ENCODE measurements around the gene DGKB.

Gene DGKB

DNA sequence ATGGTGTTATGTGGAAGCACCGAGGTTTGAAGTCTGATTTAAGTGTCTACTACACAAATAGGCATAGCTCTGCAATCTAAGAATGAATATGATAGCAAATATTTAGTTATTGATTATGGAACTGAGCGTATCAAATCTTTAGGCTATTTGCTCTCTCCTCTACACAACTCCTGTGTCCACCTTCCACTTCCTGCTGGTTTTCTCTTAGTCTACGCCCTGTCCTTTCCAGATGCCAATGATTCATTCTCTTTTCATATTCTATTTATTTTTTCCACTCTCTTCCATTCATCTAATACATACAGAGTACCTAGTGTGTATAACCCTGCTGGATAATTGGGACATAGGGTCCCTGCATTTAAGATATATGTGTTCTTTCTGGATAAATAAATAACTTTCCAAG lies 83.7 kb downstream of the DGKB start:
- no peak for DNase-seq

DNA sequence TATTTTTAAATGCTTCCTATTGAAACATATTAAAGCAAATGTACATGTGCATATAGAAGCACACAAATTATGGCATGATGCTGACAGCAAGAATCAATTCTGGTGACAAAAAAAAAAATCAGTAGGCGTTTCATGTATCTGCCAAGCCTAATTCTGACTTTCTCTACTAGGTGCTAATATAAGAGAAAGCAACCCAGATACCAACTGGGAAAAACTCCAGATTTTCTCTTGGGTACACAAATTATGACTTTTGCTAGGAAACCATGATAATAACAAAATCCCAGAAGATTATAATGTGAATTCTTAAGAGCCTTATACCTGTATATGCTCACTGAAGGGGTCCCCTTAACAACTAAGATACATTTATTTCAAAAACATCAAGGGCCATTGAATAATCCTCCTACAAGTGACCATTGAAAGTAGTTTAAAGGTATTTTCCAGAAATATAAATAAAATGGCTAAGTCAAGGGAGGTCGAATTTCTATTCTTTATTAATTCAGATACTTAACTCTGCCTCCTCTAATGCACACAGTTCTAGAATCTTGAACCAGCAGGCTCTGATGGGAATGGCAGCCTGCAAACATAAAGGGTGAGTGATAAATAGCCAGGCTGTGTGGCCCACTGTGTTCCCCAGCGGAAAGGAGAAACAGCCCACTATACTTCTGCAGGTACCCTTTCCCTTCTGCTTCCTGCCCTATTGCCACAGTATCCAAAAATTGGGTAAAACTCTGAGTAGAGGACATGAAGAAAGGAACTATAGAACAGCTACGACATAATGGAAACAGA lies 84.5 kb downstream of the DGKB start:
- DNase-seq, result no peak

DNA sequence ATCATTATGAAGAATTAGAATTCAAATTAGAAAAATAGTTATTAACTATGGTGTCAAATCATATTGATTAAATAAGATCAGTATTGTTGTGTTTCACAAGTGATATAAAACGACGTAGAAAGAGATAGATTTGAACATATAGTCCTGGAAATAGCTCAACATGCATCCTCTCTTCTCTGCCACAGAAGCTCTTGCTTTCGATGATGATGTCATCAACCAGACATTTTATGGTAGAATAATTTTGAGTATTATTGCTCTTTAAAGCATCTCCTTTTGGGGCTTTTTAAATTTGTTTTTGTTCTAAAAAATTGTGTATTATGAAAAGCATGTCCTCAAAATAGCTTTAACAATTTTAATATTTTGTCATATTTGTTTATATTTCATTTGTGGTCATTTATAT lies 95.0 kb downstream of the DGKB start:
- DNase-seq, result no peak

DNA sequence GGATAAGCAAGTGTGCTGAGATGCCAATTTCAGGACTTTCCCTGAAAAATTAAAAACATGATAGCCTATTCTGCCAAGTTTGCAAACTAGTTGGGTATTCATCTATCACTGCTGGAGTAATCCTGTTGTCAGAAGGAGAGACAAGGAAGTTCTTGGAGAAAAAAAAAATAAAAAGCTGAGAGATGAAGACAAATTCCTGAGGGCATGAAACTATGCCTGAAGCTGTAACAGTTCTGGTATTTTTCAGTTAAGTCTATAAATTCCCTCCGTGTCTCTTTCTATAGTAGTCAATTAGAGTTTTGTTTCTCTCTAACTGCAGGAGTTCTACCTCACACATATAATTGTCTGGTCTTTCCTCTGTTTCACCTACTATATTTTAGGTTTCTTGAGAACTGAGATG lies 95.7 kb downstream of the DGKB start:
- no peak for DNase-seq

DNA sequence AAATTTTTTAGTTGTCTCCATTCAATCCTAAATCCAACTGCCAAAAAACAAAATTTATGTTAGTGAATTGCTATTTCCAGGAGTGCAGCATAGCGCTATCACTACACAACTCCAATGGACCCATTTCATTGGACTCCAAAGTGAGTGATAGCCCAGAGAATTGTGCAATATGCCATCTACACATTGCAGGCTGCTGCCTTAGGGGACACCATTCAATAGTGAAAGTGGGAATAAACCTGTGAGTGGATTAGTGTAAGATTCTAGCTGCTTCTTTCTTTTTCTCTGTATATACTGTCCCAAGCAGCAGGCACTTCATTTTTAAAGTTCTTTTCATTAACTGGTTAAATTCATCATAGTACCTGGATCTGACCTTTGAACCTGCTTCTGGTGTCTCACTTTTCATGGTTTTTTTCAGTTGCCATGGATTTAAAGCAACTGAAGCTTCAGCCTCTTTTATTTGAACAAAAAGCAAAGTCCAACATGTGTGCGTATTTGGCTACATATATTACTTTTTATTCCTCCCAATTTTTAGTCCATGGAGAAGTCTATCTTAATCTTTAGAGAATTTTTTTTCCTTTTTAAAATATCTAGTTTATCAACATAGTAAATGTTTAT lies 97.3 kb downstream of the DGKB start:
- no peak for DNase-seq

DNA sequence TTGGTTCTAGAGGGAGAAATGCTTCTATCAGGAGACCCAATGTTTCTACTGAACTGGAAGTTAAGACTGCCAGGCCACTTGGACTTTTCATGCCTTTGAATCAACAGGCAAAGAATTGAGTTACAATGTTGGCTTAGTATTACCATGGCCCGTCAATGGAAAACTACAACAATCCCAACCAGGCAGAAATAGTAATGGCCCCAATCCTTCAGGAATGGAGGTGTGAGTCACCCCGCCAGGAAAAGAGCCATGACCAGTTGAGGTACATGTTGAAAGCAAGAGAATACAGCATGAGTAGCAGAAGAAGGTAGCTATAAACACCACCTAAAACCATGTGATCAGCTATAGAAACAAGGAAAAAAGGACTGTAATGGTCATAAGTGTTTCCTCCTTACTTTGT lies 101.9 kb downstream of the DGKB start:
- no peak for DNase-seq

DNA sequence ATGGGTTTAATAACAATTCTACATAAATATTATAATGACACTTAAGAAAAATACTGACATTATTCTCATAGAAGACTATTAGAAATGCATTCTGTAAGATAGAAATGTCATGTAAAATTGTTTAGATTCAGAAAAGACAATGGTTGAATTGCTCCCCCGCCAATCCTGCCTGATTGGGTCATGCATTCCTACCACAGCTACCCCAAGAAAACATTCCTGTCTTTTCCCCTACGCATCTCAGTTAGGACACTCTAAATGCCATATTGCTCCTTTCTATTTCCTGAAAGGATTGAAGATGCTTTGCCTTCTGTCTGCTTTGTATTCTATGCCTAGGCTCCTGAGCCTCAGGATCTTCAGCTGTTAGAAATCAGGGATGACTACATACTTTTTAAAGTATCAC lies 109.4 kb downstream of the DGKB start:
- DNase-seq, result no peak

DNA sequence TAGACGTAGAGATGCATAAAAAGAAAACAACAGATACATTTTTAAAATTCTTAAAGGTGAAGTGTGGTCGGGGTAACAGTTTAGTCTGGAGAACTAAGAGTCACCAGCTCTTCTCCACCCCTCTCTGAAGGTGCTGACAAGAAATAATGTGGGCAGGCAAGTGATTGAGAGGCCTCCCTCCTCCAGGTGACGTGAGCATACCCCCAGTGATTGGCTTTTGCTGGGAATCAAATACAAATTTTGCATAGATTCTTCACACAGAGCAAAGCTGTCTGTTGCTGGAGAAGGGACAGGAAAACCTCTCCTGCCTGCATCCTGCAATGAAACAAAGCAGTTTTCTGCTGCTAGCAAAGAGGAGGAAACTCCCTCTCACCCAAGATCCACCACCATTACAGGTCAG lies 115.0 kb downstream of the DGKB start:
- DNase-seq, result no peak

DNA sequence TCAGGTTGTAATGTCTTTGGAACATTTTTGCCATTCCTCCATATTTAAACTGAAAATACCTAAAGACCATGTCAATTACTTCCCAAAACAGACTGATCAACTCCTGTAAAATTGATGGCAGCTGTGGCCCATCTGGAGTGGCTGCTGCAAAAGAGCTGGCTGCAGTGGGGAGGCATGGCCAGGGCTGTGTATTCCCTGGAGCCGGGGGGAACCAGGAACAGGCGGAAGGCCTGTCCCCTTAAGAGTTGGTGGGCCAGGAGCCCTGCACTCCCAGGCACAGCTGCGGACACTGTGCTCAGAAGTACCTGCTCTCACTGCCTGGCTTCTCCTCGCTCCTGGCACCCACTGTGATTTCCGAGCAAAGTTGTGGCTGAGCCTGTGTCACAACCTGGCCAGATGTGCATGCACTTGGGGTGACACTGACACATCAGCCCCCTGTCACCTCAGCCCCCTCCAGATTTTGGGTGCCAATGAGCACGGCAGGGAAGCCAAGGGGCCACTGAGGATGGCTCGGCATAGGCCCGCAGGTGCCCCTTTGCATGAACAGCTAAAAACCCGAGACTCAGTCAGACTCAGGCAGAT lies 116.1 kb downstream of the DGKB start:
- no peak for DNase-seq

DNA sequence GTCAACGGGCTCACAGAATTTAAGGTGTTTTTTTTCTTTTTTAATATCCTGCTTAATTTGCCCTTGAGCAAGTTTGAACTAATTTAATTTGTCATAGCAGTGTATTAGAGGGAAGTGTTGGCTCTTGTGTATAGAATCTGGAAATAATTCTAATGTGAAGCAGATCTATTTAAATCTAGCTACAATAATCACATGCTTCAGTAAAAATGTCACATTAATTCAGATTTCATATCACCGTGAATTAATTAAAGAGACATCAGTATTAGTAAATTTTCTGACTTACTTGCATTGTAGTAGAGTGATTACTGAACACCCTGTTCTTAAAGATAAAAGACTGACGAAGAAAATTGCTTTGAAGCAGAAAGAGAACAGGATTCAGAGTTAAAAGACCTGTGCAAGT lies 124.7 kb downstream of the DGKB start:
- no peak for DNase-seq

DNA sequence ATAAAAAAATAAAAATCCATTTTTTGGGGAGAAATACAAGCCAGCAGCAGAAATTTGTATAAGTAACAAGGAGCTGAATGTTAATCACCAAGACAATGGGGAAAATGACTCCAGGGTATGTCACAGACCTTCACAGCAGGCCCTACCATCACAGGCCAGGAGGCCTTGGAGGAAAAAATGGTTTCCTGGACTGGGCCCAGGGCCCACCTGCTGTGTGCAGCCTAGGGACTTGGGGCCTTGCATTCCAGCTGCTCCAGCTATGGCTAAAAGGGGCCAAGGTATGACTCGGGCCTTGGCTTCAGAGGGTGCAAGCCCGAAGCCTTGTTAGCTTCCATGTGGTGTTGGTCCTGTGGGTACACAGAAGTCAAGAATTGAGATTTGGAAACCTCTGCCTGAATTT lies 126.3 kb downstream of the DGKB start:
- DNase-seq, result no peak

DNA sequence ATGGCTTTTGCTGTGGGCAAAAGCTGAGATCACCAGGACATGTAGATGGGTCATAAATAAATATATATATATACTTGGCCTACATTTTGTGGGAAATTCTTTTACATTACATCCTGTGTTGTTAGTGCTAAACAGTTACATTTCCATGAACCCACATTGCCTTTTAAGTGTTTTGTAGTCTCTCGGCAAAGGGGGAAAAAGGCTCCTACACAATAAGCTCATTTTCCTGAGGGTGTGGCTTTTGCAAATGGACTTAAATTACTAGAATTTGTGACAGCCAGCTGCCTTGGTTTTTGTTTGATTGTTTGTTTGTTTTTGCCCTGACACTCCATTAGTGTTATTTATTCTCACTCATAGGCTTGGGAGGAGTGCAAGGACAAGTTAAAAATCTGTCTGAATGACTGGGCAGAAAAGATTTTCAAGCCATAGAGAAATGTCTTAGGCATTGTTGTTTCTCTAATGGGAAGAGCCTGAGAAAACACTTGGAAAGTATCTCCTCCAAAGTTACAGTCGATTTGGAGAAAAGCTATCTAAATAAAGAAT lies 128.8 kb downstream of the DGKB start:
- DNase-seq, result no peak

DNA sequence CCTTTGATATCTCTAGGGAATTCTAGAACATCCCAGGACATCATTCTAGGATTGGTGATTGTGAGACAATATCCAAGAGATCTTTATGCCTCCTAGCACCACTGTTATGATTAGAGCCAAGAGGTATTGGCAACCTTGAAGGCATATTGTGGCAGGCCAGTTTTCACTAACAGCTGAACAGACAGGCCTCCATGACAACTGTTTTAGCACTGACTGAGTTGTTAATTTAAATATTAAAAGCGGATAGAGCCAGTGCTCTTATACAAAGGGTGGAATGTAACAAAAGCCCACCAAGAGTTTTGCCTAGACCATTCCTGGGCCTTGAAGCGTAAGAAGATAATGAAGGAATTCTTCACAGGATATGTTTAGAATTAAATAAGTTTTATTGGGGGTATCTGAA lies 131.9 kb downstream of the DGKB start:
- no peak for DNase-seq

DNA sequence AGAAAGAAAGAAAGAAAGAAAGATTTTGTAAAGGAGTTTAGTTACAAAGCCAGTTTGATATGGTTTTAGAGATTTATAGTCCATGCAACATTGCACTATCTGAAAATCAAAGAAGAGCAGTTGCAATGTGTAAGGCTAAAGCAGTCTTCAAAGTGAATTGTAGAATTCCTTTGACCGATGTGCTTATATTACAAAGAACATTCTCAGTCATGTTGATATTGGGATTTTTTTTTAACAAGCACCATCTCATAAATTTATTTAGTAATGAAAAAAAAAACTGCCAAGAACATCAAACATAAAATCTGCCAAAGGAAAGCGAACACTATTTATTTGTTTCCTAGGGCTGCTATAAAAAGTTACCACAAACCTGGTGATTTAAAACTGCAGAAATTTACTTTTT lies 133.3 kb downstream of the DGKB start:
- DNase-seq, result no peak

DNA sequence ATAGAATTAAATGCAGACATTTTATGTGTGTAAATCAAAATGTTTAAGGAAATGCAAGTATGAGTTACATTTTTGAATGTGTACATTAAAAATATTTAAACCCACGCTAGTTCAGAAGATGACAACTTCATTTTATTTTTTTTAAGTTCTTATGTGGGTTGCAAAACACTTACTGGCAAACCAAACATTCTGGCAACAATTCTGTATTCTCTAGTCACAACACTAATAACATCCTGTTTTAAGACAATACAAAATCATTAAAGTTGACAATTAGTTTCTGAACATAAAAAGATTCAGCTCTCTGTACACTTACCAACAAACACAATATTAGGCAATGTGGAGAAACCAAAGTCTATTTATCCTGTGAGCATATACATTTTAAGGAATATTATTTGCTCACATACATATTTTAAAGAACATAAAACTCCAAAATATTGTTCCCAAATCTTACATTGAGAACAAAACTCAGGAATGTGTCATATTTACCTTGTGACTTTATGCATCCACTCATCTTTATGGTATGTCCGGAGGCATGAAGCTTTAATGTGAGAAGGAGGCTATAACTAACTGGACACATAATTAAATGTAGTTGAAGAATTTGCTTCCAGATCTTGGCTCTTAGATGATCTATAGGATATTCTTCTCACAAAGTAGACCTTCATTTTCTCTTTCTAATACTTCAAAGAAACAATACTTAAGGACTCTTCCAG lies 134.7 kb downstream of the DGKB start:
- no peak for DNase-seq

DNA sequence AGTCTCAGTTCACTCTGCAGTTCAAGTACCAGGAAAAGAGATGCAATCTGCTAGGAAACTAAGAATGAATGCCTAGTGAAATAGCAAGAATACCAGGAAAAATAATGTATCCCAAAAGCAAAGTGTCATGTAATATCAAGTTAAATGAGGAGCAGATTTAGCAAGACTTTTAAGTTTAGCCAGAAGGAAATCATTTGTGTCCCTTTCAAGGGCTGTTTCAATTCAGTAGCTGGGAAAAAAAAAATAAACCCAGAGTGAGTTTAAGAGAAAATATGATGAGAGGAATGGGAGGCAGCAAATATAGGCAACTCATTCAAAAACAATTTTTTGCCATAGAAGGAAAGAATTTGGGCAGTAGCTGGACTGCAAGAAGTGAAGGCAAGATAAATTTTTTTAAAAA lies 135.8 kb downstream of the DGKB start:
- DNase-seq, result no peak

DNA sequence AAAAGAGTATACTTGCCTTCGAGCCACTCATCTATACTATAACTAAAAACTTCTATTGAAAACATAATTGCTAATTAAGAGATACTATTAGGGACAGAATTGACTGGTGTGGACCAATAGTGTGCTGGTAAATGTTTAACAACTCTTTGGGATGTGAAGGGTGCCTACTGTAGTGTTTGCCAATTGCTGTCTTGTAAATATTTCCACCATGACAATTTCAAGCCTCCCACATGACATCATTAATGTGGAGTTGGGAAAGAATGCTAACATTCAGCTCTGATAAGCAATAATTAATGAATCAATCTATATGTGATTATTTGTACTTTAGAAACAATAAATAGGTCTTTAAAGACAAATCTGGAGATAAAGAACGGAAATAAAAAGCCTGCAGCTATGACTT lies 136.8 kb downstream of the DGKB start:
- no peak for DNase-seq

DNA sequence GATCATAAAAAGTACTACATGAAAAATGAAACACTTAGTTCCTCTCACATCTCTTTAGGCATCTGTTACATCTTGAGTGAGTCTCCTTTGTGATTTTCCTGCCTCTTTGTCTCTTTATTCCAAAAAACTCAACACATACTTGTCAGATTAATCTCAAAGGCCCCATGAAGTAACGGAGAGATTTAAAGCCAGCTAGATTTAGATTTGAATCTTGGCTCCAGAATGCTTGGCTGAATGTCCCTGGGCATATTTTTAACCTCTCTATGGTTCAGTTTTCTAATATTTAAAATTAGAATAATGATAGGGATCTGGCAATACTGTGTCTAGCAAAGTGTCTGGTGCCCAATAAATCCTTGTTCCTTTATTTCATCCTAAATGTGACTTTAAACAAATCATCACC lies 140.0 kb downstream of the DGKB start:
- no peak for DNase-seq

DNA sequence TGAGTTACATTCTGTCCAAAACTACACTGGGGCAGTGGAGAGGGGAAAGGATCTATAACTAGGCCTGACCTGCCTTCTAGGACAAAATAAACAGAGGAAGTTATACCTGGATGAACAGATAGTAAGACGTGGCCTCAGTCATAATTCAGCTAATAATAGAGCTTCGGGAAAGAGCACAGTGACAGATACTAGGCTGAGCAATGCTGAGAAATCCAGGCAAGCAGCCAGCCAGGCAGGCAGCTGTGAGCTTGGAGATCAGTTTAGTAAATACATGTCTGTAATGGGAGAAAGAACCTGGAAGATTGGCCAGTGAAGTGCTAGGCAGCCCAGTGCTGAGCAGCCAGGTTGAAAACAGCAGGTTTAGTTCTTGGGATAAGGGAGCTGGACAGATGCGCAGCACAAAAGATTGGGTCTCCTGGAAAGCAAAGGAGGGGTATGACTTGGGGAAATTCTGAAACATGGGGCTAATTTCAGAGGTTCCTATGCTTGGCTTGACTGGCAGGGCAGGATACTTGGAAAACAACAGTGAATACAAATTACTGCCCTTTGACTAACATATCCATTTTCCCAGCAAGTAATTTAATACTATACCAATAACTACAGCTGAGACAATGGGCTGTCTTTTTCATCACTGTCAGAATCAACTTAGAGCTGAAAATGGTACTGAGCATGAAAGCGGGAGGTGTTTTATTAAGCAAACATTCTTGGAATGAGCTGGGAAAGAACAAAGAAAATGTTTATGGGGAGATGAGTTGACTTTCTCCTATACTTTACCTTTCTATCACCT lies 140.8 kb downstream of the DGKB start:
- DNase-seq, result peak; percentile 91

DNA sequence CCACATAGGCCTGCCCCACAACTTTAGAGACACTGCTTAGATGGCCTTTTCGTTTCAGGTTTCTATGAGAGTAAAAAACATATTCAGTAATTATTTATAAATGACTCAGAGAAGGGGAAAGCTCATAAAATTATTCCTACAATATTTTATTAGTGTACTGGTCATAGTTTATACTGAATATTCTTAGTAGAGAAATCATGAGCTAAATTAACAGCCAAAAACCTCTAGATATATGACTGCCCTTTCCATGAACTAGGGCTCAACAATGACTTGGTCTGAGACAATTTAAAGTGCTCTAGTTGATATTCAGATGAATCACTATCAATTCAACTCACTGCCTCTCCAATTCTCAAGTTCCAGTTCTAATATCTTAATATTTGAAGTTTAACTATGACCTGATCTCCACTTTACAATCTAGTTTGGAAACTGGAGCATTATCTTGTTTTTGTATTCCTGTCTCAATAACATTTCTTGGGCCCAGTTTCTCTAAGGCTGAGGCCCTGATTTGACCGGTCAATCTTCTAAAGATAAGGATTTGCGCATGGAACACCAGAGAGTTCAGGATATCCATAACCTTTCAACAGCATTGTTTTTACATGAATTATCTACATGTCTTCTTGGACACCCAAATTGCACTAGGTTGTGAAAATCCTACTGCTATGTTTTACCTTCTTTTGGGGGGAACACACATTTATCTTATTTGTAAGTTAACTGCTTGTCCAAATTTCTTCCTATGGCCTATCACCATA lies 141.6 kb downstream of the DGKB start:
- DNase-seq, result no peak

DNA sequence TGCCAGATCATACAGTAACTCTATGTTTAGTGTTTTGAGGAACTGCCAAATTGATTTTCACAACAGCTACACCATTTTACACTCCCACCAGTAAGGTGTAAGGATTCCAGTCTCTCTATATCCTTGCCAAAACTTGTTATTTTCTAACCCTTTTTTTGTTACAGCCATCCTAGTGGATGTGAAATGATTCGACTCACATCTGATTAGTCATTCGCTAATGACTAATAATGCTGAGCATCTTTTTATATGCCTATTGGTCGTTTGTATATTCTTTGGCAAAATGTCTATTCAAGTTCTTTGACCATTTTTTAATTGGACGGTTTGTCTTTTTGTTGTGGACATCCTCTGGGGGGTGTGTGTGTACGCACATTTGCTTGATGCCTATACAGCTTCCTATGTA lies 142.8 kb downstream of the DGKB start:
- no peak for DNase-seq

DNA sequence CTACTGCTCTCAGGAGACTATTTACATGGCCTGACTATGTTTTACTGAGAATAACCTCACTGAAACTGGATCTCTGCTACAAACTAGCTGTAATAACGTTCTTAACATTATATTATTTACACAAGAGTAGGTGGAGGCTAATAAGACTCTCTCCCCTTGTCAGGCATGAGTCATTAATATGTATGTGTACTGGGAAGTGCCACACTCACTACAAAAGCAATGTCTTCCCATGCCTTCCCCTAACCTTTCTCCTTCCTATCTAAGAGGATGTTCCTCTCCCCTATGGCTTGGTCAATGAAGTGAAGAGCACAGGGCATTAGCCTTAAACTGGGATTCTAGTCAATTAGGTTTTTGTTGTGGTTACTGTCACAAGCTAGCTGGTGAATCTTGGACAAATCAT lies 147.9 kb downstream of the DGKB start:
- no peak for DNase-seq

Measured in femur (tissue), 1 donor.